Measurements from ENCODE around the gene MRGPRE. TPM values are rescaled to one million over a fixed set of nuclear protein-coding genes. Genes with fewer than 3 reads are reported as not detected.
A peak's percentile ranks its signal among the peaks of the same experiment; 100 is the strongest.

The MRGPRE gene
- total RNA-seq, 1 experiment from 2014 or later, result not detected

DNA sequence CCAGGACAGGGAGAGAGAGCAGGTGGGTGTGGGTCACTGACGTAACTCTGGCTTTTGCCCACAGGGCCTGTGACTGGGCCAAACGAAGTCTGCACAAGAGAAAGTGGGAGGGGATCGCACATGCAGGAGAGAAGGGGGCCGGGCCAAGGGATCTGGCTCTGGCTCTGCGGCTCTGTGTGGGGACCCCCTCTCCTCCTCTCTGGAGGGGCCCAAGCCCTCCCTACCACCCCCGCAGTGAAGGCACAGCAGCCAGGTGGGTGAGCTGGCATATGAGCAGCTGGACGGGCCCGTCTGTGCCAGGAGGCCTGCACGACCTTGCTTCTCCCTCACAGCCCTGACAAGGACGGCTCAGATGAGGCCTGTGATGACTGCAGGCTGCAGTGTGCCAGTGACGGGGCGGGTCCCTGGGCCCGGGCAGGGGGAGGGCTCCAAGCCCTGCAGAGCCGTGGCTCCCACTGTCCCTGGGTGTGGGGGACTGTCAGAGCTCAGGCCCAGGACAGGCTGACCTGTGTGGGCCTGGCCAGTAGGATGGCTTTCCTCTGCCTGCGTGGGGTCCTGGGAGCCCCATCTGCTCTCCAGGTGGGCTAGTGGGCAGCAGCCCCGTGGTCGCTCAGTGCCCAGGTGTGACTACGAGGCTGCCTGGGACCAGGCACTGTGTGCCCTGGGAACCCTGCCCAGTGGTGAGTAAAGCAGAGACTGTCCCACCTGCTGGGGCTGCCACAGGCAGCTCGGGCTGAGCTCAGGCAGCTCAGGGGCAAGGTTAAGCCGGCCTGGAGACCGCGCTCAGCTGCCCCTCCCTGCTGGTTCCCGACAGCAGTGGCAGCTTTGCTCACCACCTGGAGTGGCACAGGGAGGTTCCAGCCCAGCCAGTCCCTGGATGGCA lies 35.8 kb downstream of the MRGPRE start:
- no peak overlapping the region for H2BK120ac ChIP-seq (ENCODE audit: low read depth, low read length, poor library complexity, severe bottlenecking)
- no peak overlapping the region for H4K5ac ChIP-seq (ENCODE audit: insufficient read length, low read depth, low read length)
- no peak overlapping the region for H2BK5ac ChIP-seq (ENCODE audit: insufficient read length, low read length)
- Mint-ChIP-seq H3K27me3 (ENCODE audit: low read depth) (peaks cover 21% of the 10 kb centered on the region), H3K36me3 (ENCODE audit: insufficient read depth in 1 of 3, low read depth in 3 of 3) (no peaks in the 10 kb centered on the region; a peak in 1 of 7 replicates), H3K27ac (peak overlapping the region in 2 of 3 experiments; percentile 6 to 41; a peak in 3 of 7 replicates), H3K4me3 (no peak overlapping the region), H3K4me1 (peaks cover 6 to 19% of the 10 kb centered on the region in 2 experiments), H3K9me3 (no peaks in the 10 kb centered on the region)
- H4K8ac ChIP-seq (replicated peaks; ENCODE audit: insufficient read length, low read depth, low read length), result no peak overlapping the region
- no peak overlapping the region for H2BK20ac ChIP-seq (ENCODE audit: low read depth, low read length, poor library complexity, severe bottlenecking)
- H2AFZ ChIP-seq (ENCODE audit: low read length), result no peak overlapping the region
- no peak overlapping the region for H3K27ac ChIP-seq (ENCODE audit: insufficient read length, low read depth, low read length)
- H3K27me3 ChIP-seq (ENCODE audit: insufficient read depth, low read length), result 0 out of 2 replicates have a peak, but pooled peaks cover 1% of the 10 kb centered on the region
- no peak for DNase-seq
- no peak overlapping the region for H2BK15ac ChIP-seq (ENCODE audit: low read depth, low read length)
- no peak overlapping the region for H3T11ph ChIP-seq (ENCODE audit: low read length)
- no peak overlapping the region for H3K14ac ChIP-seq (ENCODE audit: insufficient read depth, low read length)
- no peaks in the 10 kb centered on the region for H4K20me1 ChIP-seq (ENCODE audit: control insufficient read depth, insufficient read depth, insufficient read length)
- H3K9ac ChIP-seq (ENCODE audit: extremely low read depth, insufficient read length, low read length), result no peak overlapping the region
- H3K23me2 ChIP-seq (ENCODE audit: insufficient read length, low read depth, low read length, poor library complexity, severe bottlenecking), result no peaks in the 10 kb centered on the region
- H3K4ac ChIP-seq (ENCODE audit: low read depth, low read length), result no peak overlapping the region
- H3K4me2 ChIP-seq (ENCODE audit: insufficient read depth, insufficient read length, low read length), result no peak overlapping the region
- H3K18ac ChIP-seq (ENCODE audit: insufficient read length, low read depth, low read length), result no peak overlapping the region
- H3K56ac ChIP-seq (ENCODE audit: insufficient read length, low read depth, low read length), result no peak overlapping the region
- no peak overlapping the region for H2AK5ac ChIP-seq (ENCODE audit: insufficient read length, low read length)
- H3K79me2 ChIP-seq (ENCODE audit: insufficient read depth, low read length), result no peaks in the 10 kb centered on the region
- H2BK12ac ChIP-seq (ENCODE audit: insufficient read length, low read depth, low read length), result no peak overlapping the region
- no peak overlapping the region for H3K23ac ChIP-seq (ENCODE audit: insufficient read length, low read depth, low read length)
- TF ChIP-seq, protein P1, sequence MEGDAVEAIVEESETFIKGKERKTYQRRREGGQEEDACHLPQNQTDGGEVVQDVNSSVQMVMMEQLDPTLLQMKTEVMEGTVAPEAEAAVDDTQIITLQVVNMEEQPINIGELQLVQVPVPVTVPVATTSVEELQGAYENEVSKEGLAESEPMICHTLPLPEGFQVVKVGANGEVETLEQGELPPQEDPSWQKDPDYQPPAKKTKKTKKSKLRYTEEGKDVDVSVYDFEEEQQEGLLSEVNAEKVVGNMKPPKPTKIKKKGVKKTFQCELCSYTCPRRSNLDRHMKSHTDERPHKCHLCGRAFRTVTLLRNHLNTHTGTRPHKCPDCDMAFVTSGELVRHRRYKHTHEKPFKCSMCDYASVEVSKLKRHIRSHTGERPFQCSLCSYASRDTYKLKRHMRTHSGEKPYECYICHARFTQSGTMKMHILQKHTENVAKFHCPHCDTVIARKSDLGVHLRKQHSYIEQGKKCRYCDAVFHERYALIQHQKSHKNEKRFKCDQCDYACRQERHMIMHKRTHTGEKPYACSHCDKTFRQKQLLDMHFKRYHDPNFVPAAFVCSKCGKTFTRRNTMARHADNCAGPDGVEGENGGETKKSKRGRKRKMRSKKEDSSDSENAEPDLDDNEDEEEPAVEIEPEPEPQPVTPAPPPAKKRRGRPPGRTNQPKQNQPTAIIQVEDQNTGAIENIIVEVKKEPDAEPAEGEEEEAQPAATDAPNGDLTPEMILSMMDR (conservative IDR thresholded peaks at IDR 0.05), result no peak
- WGBS (ENCODE audit: extremely low coverage, insufficient read length, low lambda C conversion rate), result no CpG with 5 or more reads among the region's 23 CpGs
- H3K79me1 ChIP-seq (ENCODE audit: insufficient read depth, low read depth, low read length, poor library complexity, severe bottlenecking), result no peaks in the 10 kb centered on the region
- H3K4me1 ChIP-seq (ENCODE audit: insufficient read depth, low read length), result no peaks in the 10 kb centered on the region
- no peaks in the 10 kb centered on the region for H3K9me3 ChIP-seq (ENCODE audit: control insufficient read depth, low read depth, low read length)
- H4K91ac ChIP-seq (ENCODE audit: insufficient read length, low read depth, low read length), result no peak overlapping the region
